Measurements from ENCODE around the gene CHAT. TPM values are rescaled to one million over a fixed set of nuclear protein-coding genes. Genes with fewer than 3 reads are reported as not detected.

Gene CHAT
- total RNA-seq, 4 donors from 2014 or later = not detected

DNA sequence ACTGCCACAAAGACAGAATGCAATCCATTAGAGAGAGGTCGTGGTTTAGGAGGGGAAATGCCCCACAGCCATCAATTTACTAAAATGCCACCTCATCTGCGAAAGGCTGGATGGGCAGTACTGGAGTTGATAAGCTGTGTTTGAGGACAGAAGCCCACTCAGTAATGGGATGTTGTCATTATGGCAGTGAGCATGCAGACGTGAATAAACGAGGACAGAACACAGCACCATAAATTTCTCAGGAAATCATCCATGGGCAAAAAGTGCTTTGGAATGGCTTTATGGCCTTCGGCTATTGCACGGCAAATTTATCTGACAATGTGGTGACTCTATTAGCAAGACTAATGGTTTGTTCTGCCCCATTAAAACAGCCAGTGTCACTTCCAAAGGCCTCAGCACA, 49.8 kb downstream of the CHAT start:
- Histone ChIP-seq H3K9me3 (peaks cover 0 to 19% (median 0%) of the 10 kb centered on the region in 4 donors), H3K36me3 (no peaks in the 10 kb centered on the region), H3K27me3 (no peaks in the 10 kb centered on the region), H3K4me1 (no peaks in the 10 kb centered on the region), H3K4me3 (no peak overlapping the region), H3K27ac (no peak overlapping the region)
- 14 to 26% methylated on average over 6 of the region's 6 CpGs for WGBS, 2 donors
- DNase-seq (ENCODE audit: low spot score in 2 of 2) = no peak
- TF ChIP-seq POLR2A (IDR thresholded peaks at IDR 0.05) (no peak), EP300 (IDR thresholded peaks at IDR 0.05) (no peak)
- TF ChIP-seq, protein P1, sequence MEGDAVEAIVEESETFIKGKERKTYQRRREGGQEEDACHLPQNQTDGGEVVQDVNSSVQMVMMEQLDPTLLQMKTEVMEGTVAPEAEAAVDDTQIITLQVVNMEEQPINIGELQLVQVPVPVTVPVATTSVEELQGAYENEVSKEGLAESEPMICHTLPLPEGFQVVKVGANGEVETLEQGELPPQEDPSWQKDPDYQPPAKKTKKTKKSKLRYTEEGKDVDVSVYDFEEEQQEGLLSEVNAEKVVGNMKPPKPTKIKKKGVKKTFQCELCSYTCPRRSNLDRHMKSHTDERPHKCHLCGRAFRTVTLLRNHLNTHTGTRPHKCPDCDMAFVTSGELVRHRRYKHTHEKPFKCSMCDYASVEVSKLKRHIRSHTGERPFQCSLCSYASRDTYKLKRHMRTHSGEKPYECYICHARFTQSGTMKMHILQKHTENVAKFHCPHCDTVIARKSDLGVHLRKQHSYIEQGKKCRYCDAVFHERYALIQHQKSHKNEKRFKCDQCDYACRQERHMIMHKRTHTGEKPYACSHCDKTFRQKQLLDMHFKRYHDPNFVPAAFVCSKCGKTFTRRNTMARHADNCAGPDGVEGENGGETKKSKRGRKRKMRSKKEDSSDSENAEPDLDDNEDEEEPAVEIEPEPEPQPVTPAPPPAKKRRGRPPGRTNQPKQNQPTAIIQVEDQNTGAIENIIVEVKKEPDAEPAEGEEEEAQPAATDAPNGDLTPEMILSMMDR (IDR thresholded peaks at IDR 0.05) = no peak

DNA sequence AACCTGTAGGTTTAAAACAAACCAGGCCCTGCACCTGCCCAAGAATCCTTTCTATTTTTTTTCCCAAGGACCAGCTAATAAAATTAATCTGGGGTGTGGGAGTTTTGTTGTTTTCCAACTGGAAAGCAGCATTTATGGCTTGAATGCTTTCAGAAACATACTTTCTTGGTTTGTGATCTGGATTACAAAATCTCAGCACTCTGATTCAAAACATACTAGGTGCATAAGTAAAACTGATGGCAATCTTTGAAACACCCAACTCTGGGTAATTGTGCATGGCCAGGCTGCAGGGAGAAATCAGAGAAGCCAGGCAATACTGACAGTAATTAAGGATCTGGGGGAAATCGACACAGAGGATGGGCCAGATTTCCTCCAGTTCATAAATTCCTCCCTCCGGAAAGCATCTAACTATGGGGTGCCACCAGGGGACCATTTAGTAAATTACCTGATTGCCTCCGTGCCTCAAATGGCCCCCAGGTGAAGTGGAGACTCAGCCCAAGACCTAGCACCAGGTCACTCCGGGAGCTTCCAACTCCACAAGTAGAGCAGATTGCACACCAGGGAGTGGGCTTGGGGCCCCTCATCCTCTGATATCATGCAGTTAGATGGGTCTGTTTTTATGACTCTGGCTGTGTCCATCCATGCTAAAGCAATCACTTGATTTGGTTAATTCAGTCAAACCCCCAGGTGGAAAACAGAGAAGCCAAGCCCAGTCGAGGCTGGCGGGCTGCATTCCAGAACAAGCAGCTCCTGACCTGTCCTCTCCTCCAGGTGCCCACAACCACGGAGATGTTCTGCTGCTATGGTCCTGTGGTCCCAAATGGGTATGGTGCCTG, 50.4 kb downstream of the CHAT start:
- no peak overlapping the region for H3K27ac ChIP-seq
- no peak for DNase-seq (ENCODE audit: low spot score in 2 of 2)
- H3K27me3 ChIP-seq = no peaks in the 10 kb centered on the region
- no peaks in the 10 kb centered on the region for H3K4me1 ChIP-seq
- TF ChIP-seq EP300 (IDR thresholded peaks at IDR 0.05) = no peak
- no peak overlapping the region for H3K4me3 ChIP-seq
- 26 to 31% methylated on average over 7 of the region's 7 CpGs for WGBS, 2 donors
- H3K36me3 ChIP-seq = no peaks in the 10 kb centered on the region
- peaks cover 0 to 13% (median 0%) of the 10 kb centered on the region in 4 donors for H3K9me3 ChIP-seq

DNA sequence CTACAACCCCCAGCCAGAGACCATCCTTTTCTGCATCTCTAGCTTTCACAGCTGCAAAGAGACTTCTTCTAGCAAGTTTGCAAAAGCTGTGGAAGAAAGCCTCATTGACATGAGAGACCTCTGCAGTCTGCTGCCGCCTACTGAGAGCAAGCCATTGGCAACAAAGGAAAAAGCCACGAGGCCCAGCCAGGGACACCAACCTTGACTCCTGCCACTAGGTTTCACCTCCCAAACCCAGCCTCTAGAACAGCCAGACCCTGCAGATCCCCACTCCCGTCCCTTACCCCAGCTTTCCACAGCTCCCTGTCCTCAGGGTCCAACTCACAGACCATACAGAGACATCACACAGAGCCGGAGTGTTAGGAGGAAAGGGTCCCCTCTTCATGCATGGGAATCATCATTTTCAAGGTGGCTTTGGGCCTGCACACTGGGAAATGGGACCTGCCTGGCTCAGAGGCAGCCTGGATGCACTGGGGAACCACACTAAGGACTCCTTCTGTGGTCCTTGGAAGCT, 51.1 kb downstream of the CHAT start:
- no peak for DNase-seq (ENCODE audit: low spot score in 2 of 2)
- Histone ChIP-seq H3K36me3 (no peaks in the 10 kb centered on the region), H3K27me3 (no peaks in the 10 kb centered on the region), H3K27ac (no peak overlapping the region), H3K9me3 (peaks cover 0 to 6% (median 0%) of the 10 kb centered on the region in 4 donors), H3K4me1 (no peaks in the 10 kb centered on the region), H3K4me3 (no peak overlapping the region)
- TF ChIP-seq, protein P1 (IDR thresholded peaks at IDR 0.05) = no peak
- no peak for TF ChIP-seq POLR2A (IDR thresholded peaks at IDR 0.05)
- no peak for TF ChIP-seq EP300 (IDR thresholded peaks at IDR 0.05)
- WGBS, 2 donors = 69 to 78% methylated on average over 4 of the region's 4 CpGs

DNA sequence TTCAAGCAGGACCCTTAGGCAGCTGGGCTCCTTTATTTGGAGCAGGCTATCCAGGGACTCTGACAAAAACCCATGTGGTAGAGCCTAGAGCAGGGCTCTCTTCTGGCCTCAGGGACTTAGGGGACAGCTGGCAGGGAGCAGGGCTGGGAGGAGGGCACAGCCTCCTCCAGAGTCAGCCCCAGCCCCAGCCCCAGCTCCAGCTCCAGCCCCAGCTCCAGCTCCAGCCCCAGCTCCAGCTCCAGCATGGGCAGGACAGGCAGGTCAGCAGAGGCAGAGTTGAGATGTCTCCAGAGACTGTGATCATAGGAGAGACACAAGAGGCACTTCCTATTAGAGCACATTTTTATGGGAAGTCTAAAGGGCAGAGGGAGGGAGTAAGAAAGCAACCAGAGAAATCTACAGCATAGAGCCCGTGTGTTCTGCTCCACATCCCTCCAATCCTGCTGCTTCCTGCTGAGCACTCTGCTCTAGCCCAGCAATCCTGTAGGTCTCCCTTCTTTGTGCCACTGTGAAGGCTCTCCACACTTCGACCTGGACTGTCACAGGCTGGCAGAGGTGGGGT, 52.3 kb downstream of the CHAT start:
- no peaks in the 10 kb centered on the region for H3K4me1 ChIP-seq
- DNase-seq (ENCODE audit: low spot score in 2 of 2) = no peak
- no peaks in the 10 kb centered on the region for H3K36me3 ChIP-seq
- H3K27me3 ChIP-seq = no peaks in the 10 kb centered on the region
- no peak overlapping the region for H3K27ac ChIP-seq
- H3K9me3 ChIP-seq = peaks cover 0 to 2% (median 0%) of the 10 kb centered on the region in 4 donors
- H3K4me3 ChIP-seq = no peak overlapping the region
- WGBS, 2 donors = 38 to 55% methylated on average over 2 of the region's 2 CpGs
- TF ChIP-seq, protein P1 (IDR thresholded peaks at IDR 0.05) = no peak
- TF ChIP-seq EP300 (IDR thresholded peaks at IDR 0.05) (no peak), POLR2A (IDR thresholded peaks at IDR 0.05) (no peak)

DNA sequence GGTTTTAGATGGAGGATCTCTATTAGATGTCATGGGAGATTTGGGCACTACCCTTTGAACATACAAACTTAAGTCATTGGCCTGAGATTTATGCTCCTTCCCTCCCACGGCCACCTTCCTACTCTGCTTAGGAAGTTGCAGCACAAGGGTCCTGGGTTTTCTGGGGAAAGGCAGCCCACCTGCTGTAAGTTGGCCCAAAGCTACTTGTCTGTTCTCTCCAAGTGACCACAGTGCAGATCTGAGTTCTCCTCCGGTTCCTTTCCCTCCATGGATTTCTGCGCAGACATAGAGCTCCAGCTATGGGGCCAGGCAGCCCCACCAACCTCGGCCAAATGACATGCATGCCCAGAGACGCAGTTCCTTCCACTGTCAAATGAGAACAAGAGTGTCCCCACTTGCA, 52.8 kb downstream of the CHAT start:
- no peaks in the 10 kb centered on the region for H3K4me1 ChIP-seq
- TF ChIP-seq EP300 (IDR thresholded peaks at IDR 0.05) (no peak), POLR2A (IDR thresholded peaks at IDR 0.05) (no peak)
- TF ChIP-seq, protein P1 (IDR thresholded peaks at IDR 0.05) = no peak
- WGBS, 2 donors = 82 to 83% methylated on average over 5 of the region's 5 CpGs
- no peaks in the 10 kb centered on the region for H3K36me3 ChIP-seq
- H3K27ac ChIP-seq = no peak overlapping the region
- H3K4me3 ChIP-seq = no peak overlapping the region
- H3K27me3 ChIP-seq = no peaks in the 10 kb centered on the region
- no peak for DNase-seq (ENCODE audit: low spot score in 2 of 2)
- H3K9me3 ChIP-seq = peaks cover 0 to 3% (median 0%) of the 10 kb centered on the region in 4 donors

All from tibial nerve (tissue), 4 donors.